ENCODE results near the gene MEPCE.

DNA sequence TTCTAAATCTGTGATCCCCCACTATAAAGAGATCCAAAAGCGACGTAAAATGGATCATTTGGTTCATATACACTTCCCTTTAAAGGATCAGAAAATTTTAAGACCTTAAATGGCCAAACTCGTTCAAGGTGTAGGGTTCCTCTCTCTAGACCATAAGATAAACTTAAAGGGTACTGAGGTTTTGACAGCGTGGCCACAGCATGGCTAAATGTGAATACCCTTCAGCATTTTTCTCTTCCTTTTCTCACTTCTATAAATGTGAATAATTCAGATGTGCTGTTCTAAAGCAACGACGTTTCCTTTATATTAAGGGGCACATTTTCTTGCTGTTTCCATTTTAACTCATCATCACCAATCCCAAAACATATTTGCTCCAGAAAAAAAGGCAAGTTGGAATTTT, 6.3 kb upstream of the MEPCE start:
- TF ChIP-seq, protein P1, sequence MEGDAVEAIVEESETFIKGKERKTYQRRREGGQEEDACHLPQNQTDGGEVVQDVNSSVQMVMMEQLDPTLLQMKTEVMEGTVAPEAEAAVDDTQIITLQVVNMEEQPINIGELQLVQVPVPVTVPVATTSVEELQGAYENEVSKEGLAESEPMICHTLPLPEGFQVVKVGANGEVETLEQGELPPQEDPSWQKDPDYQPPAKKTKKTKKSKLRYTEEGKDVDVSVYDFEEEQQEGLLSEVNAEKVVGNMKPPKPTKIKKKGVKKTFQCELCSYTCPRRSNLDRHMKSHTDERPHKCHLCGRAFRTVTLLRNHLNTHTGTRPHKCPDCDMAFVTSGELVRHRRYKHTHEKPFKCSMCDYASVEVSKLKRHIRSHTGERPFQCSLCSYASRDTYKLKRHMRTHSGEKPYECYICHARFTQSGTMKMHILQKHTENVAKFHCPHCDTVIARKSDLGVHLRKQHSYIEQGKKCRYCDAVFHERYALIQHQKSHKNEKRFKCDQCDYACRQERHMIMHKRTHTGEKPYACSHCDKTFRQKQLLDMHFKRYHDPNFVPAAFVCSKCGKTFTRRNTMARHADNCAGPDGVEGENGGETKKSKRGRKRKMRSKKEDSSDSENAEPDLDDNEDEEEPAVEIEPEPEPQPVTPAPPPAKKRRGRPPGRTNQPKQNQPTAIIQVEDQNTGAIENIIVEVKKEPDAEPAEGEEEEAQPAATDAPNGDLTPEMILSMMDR (IDR thresholded peaks at IDR 0.05) = no peak
- no peak for TF ChIP-seq POLR2A (IDR thresholded peaks at IDR 0.05)

All from body of pancreas (tissue), 4 donors.